K562 treated with DMSO at 1 percent for 48 hours (cell line): Measurements from ENCODE around the gene CISD1. TPM values are rescaled to one million over a fixed set of nuclear protein-coding genes. Genes with fewer than 3 reads are reported as not detected.

ENCODE experiments used
- total RNA-seq: library from RNA; unstranded; fragments of 300-600 nt; gene quantifications from 2 replicates; pipeline ENCODE4 v1.2.3, GENCODE V29; 2022; ENCODE audit warnings: low replicate concordance; ENCODE audit errors: extremely low read depth

The CISD1 gene
- total RNA-seq, result not detected in 2 replicates

GRCh38 chr10:58268946-58269781 is at the start of gene CISD1:
CISD1 (plus strand) TSS chr10:58269162; CDS start chr10:58269274, 112 bp downstream.

GRCh38 chr10:58267713-58268453 is 1.1 kb upstream of the CISD1 start, which contains the start of gene IPMK:
IPMK (minus strand) TSS chr10:58267894; CDS start chr10:58267611, 283 bp downstream.

GRCh38 chr10:58334817-58335305 is 65.9 kb downstream of the CISD1 start, which contains the start of gene UBE2D1:
UBE2D1 (plus strand) TSS chr10:58335006; CDS start chr10:58335202, 196 bp downstream.

Other genes with a start within 250 kb of the CISD1 start
- not detected in 2 replicates for gene IPMK, start 1.3 kb upstream of the CISD1 start, total RNA-seq
- not detected in 2 replicates for gene UBE2D1, start 65.8 kb downstream of the CISD1 start, total RNA-seq
- gene TFAM, start 116.2 kb downstream of the CISD1 start, total RNA-seq, result not detected in 2 replicates
- gene BICC1, start 243.7 kb downstream of the CISD1 start, total RNA-seq, result not detected in 2 replicates